SK-N-SH (cell line): Measurements from ENCODE around the gene NFIX. TPM values are rescaled to one million over a fixed set of nuclear protein-coding genes. Genes with fewer than 3 reads are reported as not detected.

Experiments
- CTCF ChIA-PET: fragments of 300-600, 350-600 bp; formaldehyde crosslinking; extraction: SDS; loops from one replicate; lab custom pipeline; 2021; lab: Yijun Ruan, JAX
- POLR2A ChIA-PET: fragments of 350-600 bp; sonication (Branson Sonifier 250); formaldehyde crosslinking; extraction: SDS; loops from one replicate; lab custom pipeline; 2020; ENCODE audit warnings: antibody characterized with exemption, inconsistent platforms; lab: Yijun Ruan, JAX
- DNase-seq: peaks from one replicate; pipeline ENCODE4 v3.0.0; 2012
- H2AFZ ChIP-seq: fragments of 200-600 bp; sonication (generic); 2 replicates; pipeline ENCODE4 v1.8.1; 2016; ENCODE audit warnings: antibody characterized with exemption, mild to moderate bottlenecking, low read depth
- H3F3A ChIP-seq: fragments of 200-600 bp; sonication (generic); replicated peaks from 2 replicates; pipeline ENCODE3; 2016; ENCODE audit warnings: antibody characterized with exemption, mild to moderate bottlenecking; ENCODE audit not compliant: insufficient read depth
- H3K27ac ChIP-seq, 2 experiments: fragments of 200-500 bp in 1 of 2; fragments of 200-600 bp in 1 of 2; sonication (Bioruptor generic) in 1 of 2; sonication (generic), shearing (Covaris generic) in 1 of 2; 2 replicates each; pipeline versions ENCODE4 v1.5.1 to v1.6.1; 2014 to 2016; ENCODE audit warnings: low read depth in 2 of 2, inconsistent platforms in 1 of 2, low read length in 1 of 2, mild to moderate bottlenecking in 1 of 2, mixed read lengths in 1 of 2
- H3K27me3 ChIP-seq: fragments of 200-600 bp; sonication (generic), shearing (Covaris generic); 2 replicates; pipeline ENCODE4 v1.6.1; 2016; ENCODE audit warnings: mixed run types; ENCODE audit not compliant: insufficient read depth
- H3K36me3 ChIP-seq, 2 experiments: fragments of 200-500 bp in 1 of 2; fragments of 200-600 bp in 1 of 2; sonication (Bioruptor generic) in 1 of 2; sonication (generic) in 1 of 2; replicated peaks in 1 of 2; 2 replicates each; pipeline versions ENCODE3 to v1.5.1; 2014 to 2016; ENCODE audit warnings: low read length in 1 of 2, mild to moderate bottlenecking in 1 of 2; ENCODE audit not compliant: insufficient read depth in 2 of 2, control insufficient read depth in 1 of 2
- H3K4me1 ChIP-seq, 2 experiments: fragments of 200-500 bp in 1 of 2; fragments of 200-600 bp in 1 of 2; sonication (Bioruptor generic) in 1 of 2; sonication (generic), shearing (Covaris generic) in 1 of 2; 2 replicates each; pipeline versions ENCODE4 v1.5.1 to v1.6.1; 2014 to 2016; ENCODE audit warnings: low read depth in 1 of 2, low read length in 1 of 2, mixed run types in 1 of 2; ENCODE audit not compliant: insufficient read depth in 2 of 2, control insufficient read depth in 1 of 2
- H3K4me2 ChIP-seq: fragments of 200-600 bp; sonication (generic), shearing (Covaris generic); 2 replicates; pipeline ENCODE4 v1.6.1; 2017; ENCODE audit warnings: mixed run types
- H3K4me3 ChIP-seq, 2 experiments: fragments of 200-500 bp in 1 of 2; fragments of 200-600 bp in 1 of 2; sonication (Bioruptor generic) in 1 of 2; sonication (generic), shearing (Covaris generic) in 1 of 2; 2 replicates each; pipeline versions ENCODE4 v1.5.1 to v1.8.1; 2014 to 2016; ENCODE audit warnings: low read depth in 2 of 2, inconsistent platforms in 1 of 2, low read length in 1 of 2, mild to moderate bottlenecking in 1 of 2, mixed read lengths in 1 of 2, moderate library complexity in 1 of 2
- H3K79me2 ChIP-seq: fragments of 200-600 bp; sonication (generic); 2 replicates; pipeline ENCODE4 v1.8.1; 2017; ENCODE audit warnings: mild to moderate bottlenecking; ENCODE audit not compliant: insufficient read depth
- H3K9ac ChIP-seq: fragments of 200-600 bp; sonication (generic); 2 replicates; pipeline ENCODE4 v1.6.1; 2017; ENCODE audit warnings: mixed run types
- H3K9me2 ChIP-seq: fragments of 200-600 bp; sonication (generic); 2 replicates; pipeline ENCODE4 v1.6.1; 2017; ENCODE audit warnings: mixed run types
- H3K9me3 ChIP-seq: fragments of 200-600 bp; sonication (generic); 2 replicates; pipeline ENCODE4 v1.6.1; 2017; ENCODE audit warnings: mixed run types, mild to moderate bottlenecking, moderate library complexity
- H4K20me1 ChIP-seq: fragments of 200-600 bp; sonication (generic); 2 replicates; pipeline ENCODE4 v1.6.1; 2017; ENCODE audit warnings: mild to moderate bottlenecking, mixed run types; ENCODE audit not compliant: insufficient read depth
- CHD2 ChIP-seq: fragments of 150-350 bp; IDR thresholded peaks from 2 replicates; pipeline ENCODE4 v1.6.1; 2018; ENCODE audit warnings: low read length; ENCODE audit not compliant: partially characterized antibody
- CTCF ChIP-seq: fragments of 200-600 bp; sonication (generic); IDR thresholded peaks from 2 replicates; pipeline ENCODE4 v1.6.1; 2017; ENCODE audit warnings: antibody characterized with exemption, mild to moderate bottlenecking, moderate library complexity
- ELF1 ChIP-seq: IDR thresholded peaks from 2 replicates; pipeline ENCODE4 v1.4.0; 2012
- FOXJ3 ChIP-seq: sonication (generic); formaldehyde crosslinking; IDR thresholded peaks from 2 replicates; pipeline ENCODE4 v1.5.1; 2020; ENCODE audit warnings: mild to moderate bottlenecking, missing genetic modification reagents
- FOXM1 ChIP-seq: IDR thresholded peaks from 2 replicates; pipeline ENCODE4 v1.4.0; 2012; ENCODE audit warnings: low read depth, mild to moderate bottlenecking
- GATA2 ChIP-seq: sonication (generic); formaldehyde crosslinking; IDR thresholded peaks from 2 replicates; pipeline ENCODE4 v1.5.0; 2020; ENCODE audit warnings: mild to moderate bottlenecking, missing genetic modification reagents
- JUND ChIP-seq: IDR thresholded peaks from 2 replicates; pipeline ENCODE4 v1.4.0; 2012
- MEF2A ChIP-seq: IDR thresholded peaks from 2 replicates; pipeline ENCODE4 v1.4.0; 2012; ENCODE audit warnings: low read depth, borderline replicate concordance
- NRF1 ChIP-seq: IDR thresholded peaks from 2 replicates; pipeline ENCODE4 v1.6.1; 2012; ENCODE audit warnings: low read depth, mild to moderate bottlenecking, low read length
- POLR2AphosphoS5 ChIP-seq: IDR thresholded peaks from 2 replicates; pipeline ENCODE4 v1.6.1; 2012; ENCODE audit warnings: low read depth, low read length
- RAD21 ChIP-seq: IDR thresholded peaks from 2 replicates; pipeline ENCODE4 v1.6.1; 2012; ENCODE audit warnings: mild to moderate bottlenecking, low read length
- RCOR1 ChIP-seq: fragments of 150-350 bp; IDR thresholded peaks from 2 replicates; pipeline ENCODE4 v1.6.1; 2017; ENCODE audit warnings: antibody characterized with exemption, low read length
- RXRA ChIP-seq: IDR thresholded peaks from 2 replicates; pipeline ENCODE4 v1.4.0; 2012; ENCODE audit warnings: low read depth, mild to moderate bottlenecking, borderline replicate concordance
- SIN3A ChIP-seq: IDR thresholded peaks from 2 replicates; pipeline ENCODE4 v1.6.1; 2012; ENCODE audit warnings: low read depth, mild to moderate bottlenecking, low read length, moderate library complexity, borderline replicate concordance
- USF1 ChIP-seq: IDR thresholded peaks from 2 replicates; pipeline ENCODE4 v1.4.0; 2012; ENCODE audit warnings: low read depth, borderline replicate concordance
- USF2 ChIP-seq: fragments of 150-350 bp; IDR thresholded peaks from 2 replicates; pipeline ENCODE4 v1.6.1; 2017; ENCODE audit warnings: antibody characterized with exemption, low read length, low read depth, borderline replicate concordance
- ZBTB33 ChIP-seq: IDR thresholded peaks from 2 replicates; pipeline ENCODE4 v1.4.0; 2012; ENCODE audit warnings: low read depth, borderline replicate concordance
- WGBS: methylation state at CpG from one replicate; pipeline ENCODE4 v1.1.6; 2017; ENCODE audit warnings: low lambda C conversion rate; 5-methylcytosine and 5-hydroxymethylcytosine counted together
- polyA plus RNA-seq, 3 experiments: library from polyadenylated mRNA; depleted of rRNA; stranded (reverse); fragments of >200 nt; gene quantifications; 2 replicates each; pipeline ENCODE4 v1.2.3, GENCODE V29; 2012

The NFIX gene
- polyA plus RNA-seq, 1 of the 3 experiments (the other 2 are of a cell fraction), result 14.8 TPM

- Histone ChIP-seq H3K79me2 (peaks cover under 1% of the 10 kb centered on the region; the same call in 1 of the 2 replicates), H3K36me3 (peaks cover 15 to 16% of the 10 kb centered on the region in 2 experiments), H3K9me2 (no peaks in the 10 kb centered on the region), H3K9ac (no peak overlapping the region), H3K27ac (no peak overlapping the region), H4K20me1 (no peaks in the 10 kb centered on the region)
- CTCF ChIA-PET, result interaction anchor here (0.9 to 9.5 kb wide), 2 partner anchors 16 to 144 kb away, joined by 3 to 76 read pairs; no protein-coding TSS in a partner anchor
- 95% methylated on average over 15 of the region's 30 CpGs for WGBS
- TF ChIP-seq RCOR1 (no peak), USF2 (no peak), RXRA (no peak), ZBTB33 (no peak), SIN3A (no peak), FOXM1 (no peak), FOXJ3 (CRISPR knock-in tag) (no peak), RAD21 (no peak), USF1 (no peak), ELF1 (no peak), MEF2A (no peak), CHD2 (no peak), POLR2AphosphoS5 (no peak), NRF1 (no peak), CTCF (no peak), GATA2 (CRISPR knock-in tag) (no peak), JUND (no peak)
- TF ChIP-seq, all 33 proteins: peak for 0
- Histone ChIP-seq H3K27me3 (no peaks in the 10 kb centered on the region), H3K4me2 (no peak overlapping the region), H3F3A (no peaks in the 10 kb centered on the region), H2AFZ (no peak overlapping the region), H3K9me3 (no peaks in the 10 kb centered on the region), H3K4me3 (no peak overlapping the region), H3K4me1 (no peaks in the 10 kb centered on the region)
- no peak for DNase-seq
- POLR2A ChIA-PET, result no interaction called here
Measured at GRCh38 chr19:13109361-13110098, 114.3 kb downstream of the NFIX start.
